ENCODE measurements around the gene NT5DC4.
"Not testable (repeated sequence)": the region's sequence is repeated elsewhere in the genome, so short reads cannot be mapped to it uniquely, and the experiment has no call there.

Gene NT5DC4

GRCh38 chr2:112698834-112699515 is 21.8 kb upstream of the NT5DC4 start:
- H3K27ac ChIP-seq (ENCODE audit: low read depth in 2 of 2, low read length in 2 of 2), result peak overlapping the region; percentile 17 to 51
- no peaks in the 10 kb centered on the region for H3K27me3 ChIP-seq (ENCODE audit: control insufficient read depth in 2 of 2, insufficient read depth in 2 of 2, low read length in 2 of 2)
- H3K36me3 ChIP-seq (ENCODE audit: control insufficient read depth in 2 of 2, insufficient read depth in 2 of 2, low read length in 2 of 2), result no peaks in the 10 kb centered on the region
- no peaks in the 10 kb centered on the region for H3K9me3 ChIP-seq (ENCODE audit: control insufficient read depth in 2 of 2, low read length in 2 of 2)
- no peaks in the 10 kb centered on the region for H3K4me1 ChIP-seq (ENCODE audit: control insufficient read depth in 2 of 2, insufficient read depth in 2 of 2, low read length in 2 of 2)
- no peak overlapping the region for H3K4me3 ChIP-seq (ENCODE audit: low read length in 2 of 2)
- no peak overlapping the region for H3K9ac ChIP-seq (ENCODE audit: low read depth in 1 of 2, low read length in 2 of 2)

GRCh38 chr2:112699984-112700667 is 20.7 kb upstream of the NT5DC4 start:
- no peaks in the 10 kb centered on the region for H3K36me3 ChIP-seq (ENCODE audit: control insufficient read depth in 2 of 2, insufficient read depth in 2 of 2, low read length in 2 of 2)
- no peaks in the 10 kb centered on the region for H3K4me1 ChIP-seq (ENCODE audit: control insufficient read depth in 2 of 2, insufficient read depth in 2 of 2, low read length in 2 of 2)
- H3K9me3 ChIP-seq (ENCODE audit: control insufficient read depth in 2 of 2, low read length in 2 of 2), result no peaks in the 10 kb centered on the region
- H3K27ac ChIP-seq (ENCODE audit: low read depth in 2 of 2, low read length in 2 of 2), result peak overlapping the region; percentile 17 to 51
- no peak overlapping the region for H3K9ac ChIP-seq (ENCODE audit: low read depth in 1 of 2, low read length in 2 of 2)
- no peak overlapping the region for H3K4me3 ChIP-seq (ENCODE audit: low read length in 2 of 2)
- H3K27me3 ChIP-seq (ENCODE audit: control insufficient read depth in 2 of 2, insufficient read depth in 2 of 2, low read length in 2 of 2), result no peaks in the 10 kb centered on the region

GRCh38 chr2:112701052-112701451 is 19.8 kb upstream of the NT5DC4 start:
- H3K9ac ChIP-seq (ENCODE audit: low read depth in 1 of 2, low read length in 2 of 2), result no peak overlapping the region
- H3K4me3 ChIP-seq (ENCODE audit: low read length in 2 of 2), result no peak overlapping the region
- no peaks in the 10 kb centered on the region for H3K27me3 ChIP-seq (ENCODE audit: control insufficient read depth in 2 of 2, insufficient read depth in 2 of 2, low read length in 2 of 2)
- no peaks in the 10 kb centered on the region for H3K4me1 ChIP-seq (ENCODE audit: control insufficient read depth in 2 of 2, insufficient read depth in 2 of 2, low read length in 2 of 2)
- H3K27ac ChIP-seq (ENCODE audit: low read depth in 2 of 2, low read length in 2 of 2), result peak overlapping the region in 1 of 2 donors; percentile 7
- H3K36me3 ChIP-seq (ENCODE audit: control insufficient read depth in 2 of 2, insufficient read depth in 2 of 2, low read length in 2 of 2), result no peaks in the 10 kb centered on the region
- no peaks in the 10 kb centered on the region for H3K9me3 ChIP-seq (ENCODE audit: control insufficient read depth in 2 of 2, low read length in 2 of 2)

- H3K36me3 ChIP-seq (ENCODE audit: control insufficient read depth in 2 of 2, insufficient read depth in 2 of 2, low read length in 2 of 2), result no peaks in the 10 kb centered on the region
- no peak overlapping the region for H3K27ac ChIP-seq (ENCODE audit: low read depth in 2 of 2, low read length in 2 of 2)
- H3K4me1 ChIP-seq (ENCODE audit: control insufficient read depth in 2 of 2, insufficient read depth in 2 of 2, low read length in 2 of 2), result peaks cover 0 to 2% of the 10 kb centered on the region in 2 donors
- no peak overlapping the region for H3K4me3 ChIP-seq (ENCODE audit: low read length in 2 of 2)
- no peak overlapping the region for H3K9ac ChIP-seq (ENCODE audit: low read depth in 1 of 2, low read length in 2 of 2)
- peaks cover 0 to 3% of the 10 kb centered on the region in 2 donors for H3K27me3 ChIP-seq (ENCODE audit: control insufficient read depth in 2 of 2, insufficient read depth in 2 of 2, low read length in 2 of 2)
- H3K9me3 ChIP-seq (ENCODE audit: control insufficient read depth in 2 of 2, low read length in 2 of 2), result no peaks in the 10 kb centered on the region
These were observed 17.1 kb upstream of the NT5DC4 start for GRCh38 chr2:112703684-112704083.

- Histone ChIP-seq H3K4me3 (ENCODE audit: low read length in 2 of 2) (no peak overlapping the region), H3K9ac (ENCODE audit: low read depth in 1 of 2, low read length in 2 of 2) (no peak overlapping the region), H3K4me1 (ENCODE audit: control insufficient read depth in 2 of 2, insufficient read depth in 2 of 2, low read length in 2 of 2) (peaks cover 0 to 2% of the 10 kb centered on the region in 2 donors), H3K27me3 (ENCODE audit: control insufficient read depth in 2 of 2, insufficient read depth in 2 of 2, low read length in 2 of 2) (peaks cover 0 to 3% of the 10 kb centered on the region in 2 donors), H3K27ac (ENCODE audit: low read depth in 2 of 2, low read length in 2 of 2) (peak overlapping the region in 1 of 2 donors; percentile 12), H3K9me3 (ENCODE audit: control insufficient read depth in 2 of 2, low read length in 2 of 2) (no peaks in the 10 kb centered on the region), H3K36me3 (ENCODE audit: control insufficient read depth in 2 of 2, insufficient read depth in 2 of 2, low read length in 2 of 2) (no peaks in the 10 kb centered on the region)
These were observed 15.2 kb upstream of the NT5DC4 start for GRCh38 chr2:112705575-112705974.

GRCh38 chr2:112706170-112706664 is 14.6 kb upstream of the NT5DC4 start:
- Histone ChIP-seq H3K27me3 (ENCODE audit: control insufficient read depth in 2 of 2, insufficient read depth in 2 of 2, low read length in 2 of 2) (peaks cover 0 to 3% of the 10 kb centered on the region in 2 donors), H3K9me3 (ENCODE audit: control insufficient read depth in 2 of 2, low read length in 2 of 2) (no peaks in the 10 kb centered on the region)

GRCh38 chr2:112706947-112707346 is 13.9 kb upstream of the NT5DC4 start:
- H3K9me3 ChIP-seq (ENCODE audit: control insufficient read depth in 2 of 2, low read length in 2 of 2); H3K27ac ChIP-seq (ENCODE audit: low read depth in 2 of 2, low read length in 2 of 2); H3K4me1 ChIP-seq (ENCODE audit: control insufficient read depth in 2 of 2, insufficient read depth in 2 of 2, low read length in 2 of 2); H3K27me3 ChIP-seq (ENCODE audit: control insufficient read depth in 2 of 2, insufficient read depth in 2 of 2, low read length in 2 of 2); H3K4me3 ChIP-seq (ENCODE audit: low read length in 2 of 2); H3K9ac ChIP-seq (ENCODE audit: low read depth in 1 of 2, low read length in 2 of 2); H3K36me3 ChIP-seq (ENCODE audit: control insufficient read depth in 2 of 2, insufficient read depth in 2 of 2, low read length in 2 of 2): not testable (repeated sequence)

More at GRCh38 chr2:112706170-112706664, 14.6 kb upstream of the NT5DC4 start:
- Histone ChIP-seq H3K36me3 (ENCODE audit: control insufficient read depth in 2 of 2, insufficient read depth in 2 of 2, low read length in 2 of 2) (no peaks in the 10 kb centered on the region), H3K27ac (ENCODE audit: low read depth in 2 of 2, low read length in 2 of 2) (peak overlapping the region in 1 of 2 donors; percentile 12), H3K4me3 (ENCODE audit: low read length in 2 of 2) (no peak overlapping the region), H3K9ac (ENCODE audit: low read depth in 1 of 2, low read length in 2 of 2) (no peak overlapping the region), H3K4me1 (ENCODE audit: control insufficient read depth in 2 of 2, insufficient read depth in 2 of 2, low read length in 2 of 2) (peaks cover 0 to 2% of the 10 kb centered on the region in 2 donors)

GRCh38 chr2:112708968-112709367 is 11.9 kb upstream of the NT5DC4 start:
- Histone ChIP-seq H3K9ac (ENCODE audit: low read depth in 1 of 2, low read length in 2 of 2) (no peak overlapping the region), H3K27me3 (ENCODE audit: control insufficient read depth in 2 of 2, insufficient read depth in 2 of 2, low read length in 2 of 2) (peaks cover 0 to 3% of the 10 kb centered on the region in 2 donors), H3K9me3 (ENCODE audit: control insufficient read depth in 2 of 2, low read length in 2 of 2) (no peaks in the 10 kb centered on the region), H3K36me3 (ENCODE audit: control insufficient read depth in 2 of 2, insufficient read depth in 2 of 2, low read length in 2 of 2) (no peaks in the 10 kb centered on the region), H3K4me1 (ENCODE audit: control insufficient read depth in 2 of 2, insufficient read depth in 2 of 2, low read length in 2 of 2) (peaks cover 0 to 2% of the 10 kb centered on the region in 2 donors), H3K27ac (ENCODE audit: low read depth in 2 of 2, low read length in 2 of 2) (peak overlapping the region in 1 of 2 donors; percentile 1), H3K4me3 (ENCODE audit: low read length in 2 of 2) (no peak overlapping the region)

GRCh38 chr2:112709703-112710102 is 11.1 kb upstream of the NT5DC4 start:
- H3K36me3 ChIP-seq (ENCODE audit: control insufficient read depth in 2 of 2, insufficient read depth in 2 of 2, low read length in 2 of 2), result no peaks in the 10 kb centered on the region
- no peak overlapping the region for H3K4me3 ChIP-seq (ENCODE audit: low read length in 2 of 2)
- H3K9me3 ChIP-seq (ENCODE audit: control insufficient read depth in 2 of 2, low read length in 2 of 2), result no peaks in the 10 kb centered on the region
- peaks cover 0 to 3% of the 10 kb centered on the region in 2 donors for H3K27me3 ChIP-seq (ENCODE audit: control insufficient read depth in 2 of 2, insufficient read depth in 2 of 2, low read length in 2 of 2)
- no peak overlapping the region for H3K9ac ChIP-seq (ENCODE audit: low read depth in 1 of 2, low read length in 2 of 2)
- H3K27ac ChIP-seq (ENCODE audit: low read depth in 2 of 2, low read length in 2 of 2), result no peak overlapping the region
- peaks cover 0 to 2% of the 10 kb centered on the region in 2 donors for H3K4me1 ChIP-seq (ENCODE audit: control insufficient read depth in 2 of 2, insufficient read depth in 2 of 2, low read length in 2 of 2)
